Measurements from ENCODE around the gene CACTIN.

DNA sequence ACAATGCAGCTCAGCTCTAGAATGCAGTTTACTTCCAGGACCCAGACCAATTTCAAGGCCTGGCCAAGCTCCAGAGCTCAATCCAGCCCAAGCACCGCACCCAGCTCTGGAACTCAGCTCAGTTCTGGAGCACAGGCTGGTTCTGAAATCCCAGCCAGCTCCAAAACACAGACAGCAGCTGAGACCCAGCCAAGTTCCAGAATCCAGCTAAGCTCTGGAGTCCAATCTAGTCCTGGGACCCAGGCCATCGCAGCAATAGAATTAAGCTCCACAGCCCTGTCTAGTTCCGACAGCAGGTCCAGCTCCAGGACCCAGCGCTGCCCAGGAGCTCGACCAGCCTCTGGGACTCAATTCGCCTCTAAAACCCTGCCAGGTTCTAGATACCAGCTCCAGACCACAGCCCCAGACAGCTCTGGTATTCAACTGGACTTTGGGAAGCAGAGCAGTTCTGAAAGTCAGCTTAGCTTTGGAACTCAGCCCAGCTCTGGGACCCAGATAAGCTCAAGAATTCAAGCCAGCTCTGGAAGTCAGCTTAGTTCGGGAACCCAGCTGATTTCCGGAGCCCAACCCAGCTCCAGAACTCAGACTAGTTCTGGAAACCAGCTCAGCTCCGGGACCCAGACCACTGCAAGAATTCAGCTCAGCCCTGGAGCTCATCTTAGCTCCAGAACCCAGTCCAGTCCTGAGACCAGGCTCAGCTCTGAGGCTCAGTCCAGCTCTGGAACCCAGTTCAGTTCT is 34.5 kb downstream of the CACTIN start:
- TF ChIP-seq, protein P1, sequence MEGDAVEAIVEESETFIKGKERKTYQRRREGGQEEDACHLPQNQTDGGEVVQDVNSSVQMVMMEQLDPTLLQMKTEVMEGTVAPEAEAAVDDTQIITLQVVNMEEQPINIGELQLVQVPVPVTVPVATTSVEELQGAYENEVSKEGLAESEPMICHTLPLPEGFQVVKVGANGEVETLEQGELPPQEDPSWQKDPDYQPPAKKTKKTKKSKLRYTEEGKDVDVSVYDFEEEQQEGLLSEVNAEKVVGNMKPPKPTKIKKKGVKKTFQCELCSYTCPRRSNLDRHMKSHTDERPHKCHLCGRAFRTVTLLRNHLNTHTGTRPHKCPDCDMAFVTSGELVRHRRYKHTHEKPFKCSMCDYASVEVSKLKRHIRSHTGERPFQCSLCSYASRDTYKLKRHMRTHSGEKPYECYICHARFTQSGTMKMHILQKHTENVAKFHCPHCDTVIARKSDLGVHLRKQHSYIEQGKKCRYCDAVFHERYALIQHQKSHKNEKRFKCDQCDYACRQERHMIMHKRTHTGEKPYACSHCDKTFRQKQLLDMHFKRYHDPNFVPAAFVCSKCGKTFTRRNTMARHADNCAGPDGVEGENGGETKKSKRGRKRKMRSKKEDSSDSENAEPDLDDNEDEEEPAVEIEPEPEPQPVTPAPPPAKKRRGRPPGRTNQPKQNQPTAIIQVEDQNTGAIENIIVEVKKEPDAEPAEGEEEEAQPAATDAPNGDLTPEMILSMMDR (IDR thresholded peaks at IDR 0.05), result no peak
- no peak for TF ChIP-seq POLR2A (IDR thresholded peaks at IDR 0.05)

Data from uterus (tissue), 2 donors.